ENCODE measurements around the gene RAP1A.
"Not testable (repeated sequence)": the region's sequence is repeated elsewhere in the genome, so short reads cannot be mapped to it uniquely, and the experiment has no call there.

Gene RAP1A

GRCh38 chr1:111598544-111598943 is 21.0 kb upstream of the RAP1A start:
- DNase-seq = peak; percentile 27

- no peak for DNase-seq
Measured at GRCh38 chr1:111599781-111600693, 19.6 kb upstream of the RAP1A start.

GRCh38 chr1:111600886-111601386 is 18.7 kb upstream of the RAP1A start:
- DNase-seq = no peak

GRCh38 chr1:111602302-111602701 is 17.3 kb upstream of the RAP1A start:
- no peak for DNase-seq

- DNase-seq = no peak
Measured at GRCh38 chr1:111602974-111603373, 16.6 kb upstream of the RAP1A start.

GRCh38 chr1:111603979-111604378 is 15.6 kb upstream of the RAP1A start:
- DNase-seq = peak; percentile 83

- no peak for DNase-seq
Measured at GRCh38 chr1:111604931-111605330, 14.7 kb upstream of the RAP1A start.

GRCh38 chr1:111605576-111605975 is 14.0 kb upstream of the RAP1A start:
- no peak for DNase-seq

- DNase-seq = not testable (repeated sequence)
Measured at GRCh38 chr1:111606457-111607215, 13.0 kb upstream of the RAP1A start.

- DNase-seq = not testable (repeated sequence)
Measured at GRCh38 chr1:111608528-111608927, 11.1 kb upstream of the RAP1A start.

- DNase-seq = no peak
Measured at GRCh38 chr1:111611986-111612385, 7.6 kb upstream of the RAP1A start.

GRCh38 chr1:111615870-111616715 is 3.5 kb upstream of the RAP1A start:
- DNase-seq = peak; percentile 68

GRCh38 chr1:111618081-111618480 is 1.5 kb upstream of the RAP1A start:
- no peak for DNase-seq

- no peak for DNase-seq
Measured at GRCh38 chr1:111618961-111619634, 491 bp upstream of the RAP1A start.

- no peak for DNase-seq
Measured at GRCh38 chr1:111620441-111620971, 917 bp downstream of the RAP1A start.

- no peak for DNase-seq
Measured at GRCh38 chr1:111621050-111621449, 1.5 kb downstream of the RAP1A start.

GRCh38 chr1:111622166-111622565 is 2.6 kb downstream of the RAP1A start:
- no peak for DNase-seq

- peak; percentile 45 for DNase-seq
Measured at GRCh38 chr1:111624382-111624781, 4.8 kb downstream of the RAP1A start.

GRCh38 chr1:111625276-111625675 is 5.7 kb downstream of the RAP1A start:
- DNase-seq = no peak

- DNase-seq = no peak
Measured at GRCh38 chr1:111628153-111628552, 8.6 kb downstream of the RAP1A start.

- DNase-seq = no peak
Measured at GRCh38 chr1:111629190-111629954, 9.8 kb downstream of the RAP1A start.
